Measurements from ENCODE around the gene NLGN3.

DNA sequence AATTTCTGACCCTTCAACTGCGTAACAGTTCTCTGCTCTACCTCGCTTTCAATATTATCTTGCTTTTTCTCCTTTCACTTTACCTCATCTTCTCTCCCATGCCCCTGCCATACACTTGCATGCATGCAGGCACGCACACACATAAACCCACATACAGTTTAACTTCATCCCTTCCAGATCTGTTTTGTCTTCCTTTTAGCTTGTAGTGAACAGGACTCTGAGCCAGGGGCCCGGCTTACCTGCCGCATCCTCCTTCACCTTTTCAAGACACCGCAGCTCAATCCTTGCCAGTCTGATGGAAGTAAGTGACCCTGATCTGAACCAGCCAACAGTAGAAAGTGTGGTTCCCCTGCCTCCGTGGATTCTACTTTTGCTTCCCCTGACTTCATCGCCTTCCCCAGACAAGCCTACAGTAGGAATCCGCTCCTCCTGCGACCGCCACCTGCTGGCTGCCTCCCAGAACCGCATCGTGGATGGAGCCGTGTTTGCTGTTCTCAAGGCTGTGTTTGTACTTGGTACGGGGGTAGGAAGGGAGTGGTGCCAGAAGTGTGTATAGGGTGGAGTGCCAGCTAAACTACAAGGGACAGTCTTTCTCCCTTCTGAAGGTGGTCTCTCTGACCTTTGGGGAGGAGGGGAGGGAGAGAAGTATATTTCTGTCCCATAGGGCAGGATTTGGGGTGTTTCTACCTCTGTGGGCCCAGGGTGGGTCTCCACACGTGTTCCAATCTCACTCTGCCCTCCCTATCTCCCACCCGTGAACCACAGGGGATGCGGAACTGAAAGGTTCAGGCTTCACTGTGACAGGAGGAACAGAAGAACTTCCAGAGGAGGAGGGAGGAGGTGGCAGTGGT is 15.5 kb upstream of the NLGN3 start:
- TF ChIP-seq, protein P1, sequence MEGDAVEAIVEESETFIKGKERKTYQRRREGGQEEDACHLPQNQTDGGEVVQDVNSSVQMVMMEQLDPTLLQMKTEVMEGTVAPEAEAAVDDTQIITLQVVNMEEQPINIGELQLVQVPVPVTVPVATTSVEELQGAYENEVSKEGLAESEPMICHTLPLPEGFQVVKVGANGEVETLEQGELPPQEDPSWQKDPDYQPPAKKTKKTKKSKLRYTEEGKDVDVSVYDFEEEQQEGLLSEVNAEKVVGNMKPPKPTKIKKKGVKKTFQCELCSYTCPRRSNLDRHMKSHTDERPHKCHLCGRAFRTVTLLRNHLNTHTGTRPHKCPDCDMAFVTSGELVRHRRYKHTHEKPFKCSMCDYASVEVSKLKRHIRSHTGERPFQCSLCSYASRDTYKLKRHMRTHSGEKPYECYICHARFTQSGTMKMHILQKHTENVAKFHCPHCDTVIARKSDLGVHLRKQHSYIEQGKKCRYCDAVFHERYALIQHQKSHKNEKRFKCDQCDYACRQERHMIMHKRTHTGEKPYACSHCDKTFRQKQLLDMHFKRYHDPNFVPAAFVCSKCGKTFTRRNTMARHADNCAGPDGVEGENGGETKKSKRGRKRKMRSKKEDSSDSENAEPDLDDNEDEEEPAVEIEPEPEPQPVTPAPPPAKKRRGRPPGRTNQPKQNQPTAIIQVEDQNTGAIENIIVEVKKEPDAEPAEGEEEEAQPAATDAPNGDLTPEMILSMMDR (IDR thresholded peaks at IDR 0.05), result peak; percentile 53 to 79 (median 74)
- TF ChIP-seq POLR2A (IDR thresholded peaks at IDR 0.05), result no peak
